Fibroblast of the aortic adventitia (primary cell): ENCODE measurements around the gene MAP3K3. TPM values are rescaled to one million over a fixed set of nuclear protein-coding genes. Genes with fewer than 3 reads are reported as not detected.
A peak's percentile ranks its signal among the peaks of the same experiment; 100 is the strongest.

Experiments
- DNase-seq: peaks from one replicate; pipeline ENCODE4 v3.0.0-alpha.2; 2010; ENCODE audit warnings: low read depth
- H3K4me3 ChIP-seq: 2 replicates; pipeline ENCODE4 v1.5.1; 2011; ENCODE audit warnings: low read depth, mild to moderate bottlenecking, control low read depth, low read length, moderate library complexity
- CTCF ChIP-seq: IDR thresholded peaks from 2 replicates; pipeline ENCODE4 v1.5.1; 2011; ENCODE audit warnings: mild to moderate bottlenecking, low read length, control low read depth, inconsistent platforms; ENCODE audit not compliant: insufficient read depth
- total RNA-seq: library from RNA; depleted of rRNA; stranded (reverse); fragments of >200 nt; gene quantifications from 2 replicates; pipeline ENCODE4 v1.2.3, GENCODE V29; 2012; ENCODE audit warnings: low replicate concordance

Gene MAP3K3
- total RNA-seq, result 25.0 and 37.4 TPM in 2 replicates

- peak; percentile 2 for TF ChIP-seq CTCF
Measured at GRCh38 chr17:63621684-63622573, at the start of gene MAP3K3. MAP3K3 (plus strand) TSS chr17:63622417; CDS start chr17:63622760, 343 bp downstream.

GRCh38 chr17:63573634-63574033 lies 48.6 kb upstream of the MAP3K3 start:
- H3K4me3 ChIP-seq, result no peak overlapping the region
- TF ChIP-seq CTCF, result peak; percentile 44
- DNase-seq, result peak; percentile 5

More at GRCh38 chr17:63621684-63622573, at the start of gene MAP3K3:
- H3K4me3 ChIP-seq, result peak within 1 kb of the TSS; percentile 80
- peak; percentile 100 for DNase-seq

- no peak for DNase-seq
- no peak for TF ChIP-seq CTCF
- no peak overlapping the region for H3K4me3 ChIP-seq
Measured at GRCh38 chr17:63578027-63578768, 44.0 kb upstream of the MAP3K3 start.

- DNase-seq, result no peak
- TF ChIP-seq CTCF, result no peak
- no peak overlapping the region for H3K4me3 ChIP-seq
Measured at GRCh38 chr17:63578769-63579111, 43.5 kb upstream of the MAP3K3 start.

GRCh38 chr17:63579633-63580032 lies 42.6 kb upstream of the MAP3K3 start:
- TF ChIP-seq CTCF, result no peak

GRCh38 chr17:63587770-63588169 lies 34.4 kb upstream of the MAP3K3 start:
- TF ChIP-seq CTCF, result no peak
- no peak overlapping the region for H3K4me3 ChIP-seq
- no peak for DNase-seq

More at GRCh38 chr17:63579633-63580032, 42.6 kb upstream of the MAP3K3 start:
- H3K4me3 ChIP-seq, result no peak overlapping the region
- no peak for DNase-seq
